ENCODE data around the gene RABGEF1.
"Not testable (repeated sequence)": the region's sequence is repeated elsewhere in the genome, so short reads cannot be mapped to it uniquely, and the experiment has no call there.

RABGEF1 gene

DNA sequence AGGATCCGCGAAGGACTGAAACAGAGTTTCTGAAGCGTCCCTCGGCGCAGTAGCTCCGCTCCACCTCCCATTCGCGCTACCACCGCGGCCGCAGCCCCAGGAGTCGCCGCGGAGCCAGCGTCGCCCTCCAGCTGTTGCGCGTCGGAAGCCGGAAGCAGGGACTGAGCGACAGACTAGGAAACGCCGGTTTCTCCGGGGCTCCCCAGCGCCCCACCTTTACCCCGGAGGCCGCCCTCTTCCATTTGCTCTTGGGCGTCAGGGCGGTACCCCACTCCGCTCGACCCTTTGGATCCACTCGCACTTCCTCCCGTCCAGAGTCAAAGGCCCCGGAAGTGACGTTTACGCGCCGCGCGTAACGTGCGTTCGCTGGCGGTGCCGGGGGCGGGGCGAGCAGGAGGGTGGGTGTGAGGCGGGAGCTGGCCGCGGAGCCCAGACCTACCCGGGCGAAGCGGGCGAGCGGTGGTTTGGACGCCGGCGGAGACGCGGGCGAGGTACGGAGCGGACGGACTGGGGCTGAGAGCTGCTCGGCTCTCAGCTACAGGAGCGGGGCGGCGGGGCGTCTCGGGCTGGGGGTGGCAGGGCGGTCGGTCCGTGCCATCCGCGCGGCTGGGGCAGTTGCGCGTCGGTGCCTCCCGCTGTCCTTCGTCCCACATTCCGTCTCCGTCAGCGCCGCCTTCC lies at the start of gene RABGEF1:
TSS of gene RABGEF1 (plus strand) at position 432 of the 678 bp plus-strand sequence. CDS start 31,167 bp downstream, outside the sequence.
- H3K4me1 Mint-ChIP-seq = peaks cover 34% of the 10 kb centered on the region
- peak; percentile 99 for DNase-seq
- H3K9me3 Mint-ChIP-seq = peaks cover 10% of the 10 kb centered on the region
- peak within 1 kb of the TSS; percentile 97 for H3K4me3 Mint-ChIP-seq
- peaks cover 18% of the 10 kb centered on the region for H3K36me3 Mint-ChIP-seq
- peak within 1 kb of the TSS; percentile 99 for H3K27ac Mint-ChIP-seq
- H3K27me3 Mint-ChIP-seq = no peaks in the 10 kb centered on the region
- CTCF ChIA-PET = interaction anchor here (1.0 to 1.5 kb wide), 2 partner anchors 69 to 154 kb away, joined by 3 to 4 read pairs; no protein-coding TSS in a partner anchor

DNA sequence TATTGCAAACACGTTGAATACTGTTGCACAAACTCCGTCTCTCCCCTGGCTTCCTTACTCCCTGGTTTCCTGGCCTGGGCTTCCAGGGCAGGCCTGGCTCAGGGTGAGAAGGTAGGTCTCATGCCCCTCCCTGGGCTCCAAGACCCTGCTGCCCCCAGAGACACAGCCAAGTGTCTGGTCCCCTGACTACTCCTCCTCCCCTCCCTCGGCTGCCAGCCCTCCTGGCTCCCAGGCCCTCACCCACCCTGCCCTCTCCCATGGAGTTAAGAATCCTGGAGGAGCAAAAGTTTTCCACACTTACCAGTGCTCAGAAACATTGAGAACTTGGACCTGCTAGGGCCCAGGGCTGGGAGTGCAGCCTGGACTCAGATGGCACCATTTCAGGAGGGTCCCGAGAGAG lies 47.2 kb upstream of the RABGEF1 start:
- H3K9me3 Mint-ChIP-seq = peaks cover 3% of the 10 kb centered on the region
- CTCF ChIA-PET = no interaction called here
- DNase-seq = no peak
- no peaks in the 10 kb centered on the region for H3K36me3 Mint-ChIP-seq
- no peaks in the 10 kb centered on the region for H3K4me1 Mint-ChIP-seq
- H3K27ac Mint-ChIP-seq = no peak overlapping the region
- no peak overlapping the region for H3K4me3 Mint-ChIP-seq
- H3K27me3 Mint-ChIP-seq = no peaks in the 10 kb centered on the region

DNA sequence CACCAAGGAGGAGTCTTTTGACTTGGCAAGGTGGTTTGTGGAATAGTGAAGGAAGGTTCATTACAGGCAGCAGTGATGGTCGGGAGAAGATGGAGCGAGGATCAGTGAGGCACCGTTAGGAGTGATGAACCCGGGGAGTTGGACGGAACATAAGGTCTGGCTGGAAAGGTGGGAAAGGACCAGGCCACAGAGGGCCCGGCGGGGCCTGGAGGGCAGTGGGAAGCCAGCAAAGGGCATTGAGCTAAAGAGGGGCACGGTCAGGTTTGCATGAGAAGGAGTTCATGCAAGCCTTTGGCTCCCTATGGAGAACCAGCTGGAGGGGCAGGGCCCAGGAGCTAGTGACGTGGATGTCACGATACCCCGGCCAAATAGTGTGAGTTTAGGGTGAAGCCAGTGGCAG lies 46.2 kb upstream of the RABGEF1 start:
- Mint-ChIP-seq H3K36me3 (no peaks in the 10 kb centered on the region), H3K4me1 (no peaks in the 10 kb centered on the region), H3K27me3 (no peaks in the 10 kb centered on the region), H3K27ac (no peak overlapping the region), H3K9me3 (no peaks in the 10 kb centered on the region), H3K4me3 (no peak overlapping the region)
- CTCF ChIA-PET = no interaction called here
- no peak for DNase-seq

DNA sequence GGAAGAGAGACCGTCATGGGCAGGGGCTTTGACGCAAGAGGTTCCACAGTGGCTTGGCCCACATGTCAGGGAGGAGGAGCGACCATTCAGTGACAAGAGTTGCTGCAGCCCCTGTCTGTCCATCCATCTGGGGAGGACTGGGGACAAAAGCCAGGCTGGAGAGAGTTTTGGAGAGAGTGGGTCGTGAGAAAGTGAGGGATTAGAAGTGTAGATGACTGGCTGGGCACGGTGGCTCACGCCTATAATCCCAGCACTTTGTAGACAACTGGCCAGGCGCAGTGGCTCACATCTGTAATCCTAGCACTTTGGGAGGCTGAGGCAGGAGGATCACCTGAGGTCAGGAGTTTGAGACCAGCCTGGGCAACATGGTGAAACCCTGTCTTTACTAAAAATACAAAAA lies 45.1 kb upstream of the RABGEF1 start:
- H3K4me3 Mint-ChIP-seq, DNase-seq, H3K27me3 Mint-ChIP-seq, H3K4me1 Mint-ChIP-seq, H3K36me3 Mint-ChIP-seq, CTCF ChIA-PET, H3K9me3 Mint-ChIP-seq, H3K27ac Mint-ChIP-seq: not testable (repeated sequence)

DNA sequence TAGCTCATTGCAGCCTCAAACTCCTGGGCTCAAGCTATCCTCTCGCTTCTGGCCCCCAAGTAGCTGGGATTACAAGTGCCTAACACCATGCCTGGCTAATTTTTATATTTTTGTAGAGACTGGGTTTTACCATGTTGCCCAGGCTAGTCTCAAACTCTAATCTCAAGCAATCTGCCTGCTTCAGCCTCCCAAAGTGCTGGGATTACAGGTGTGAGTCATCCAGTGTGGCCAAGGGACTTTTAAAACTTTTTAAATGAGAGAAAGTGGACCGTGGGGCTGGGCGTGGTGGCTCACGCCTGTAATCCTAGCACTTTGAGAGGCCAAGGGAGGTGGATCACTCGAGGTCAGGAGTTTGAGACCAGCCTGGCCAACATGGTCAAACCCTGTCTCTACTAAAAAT lies 44.4 kb upstream of the RABGEF1 start:
- H3K36me3 Mint-ChIP-seq, CTCF ChIA-PET, H3K27me3 Mint-ChIP-seq, H3K27ac Mint-ChIP-seq, H3K4me1 Mint-ChIP-seq, H3K4me3 Mint-ChIP-seq, H3K9me3 Mint-ChIP-seq, DNase-seq: not testable (repeated sequence)

DNA sequence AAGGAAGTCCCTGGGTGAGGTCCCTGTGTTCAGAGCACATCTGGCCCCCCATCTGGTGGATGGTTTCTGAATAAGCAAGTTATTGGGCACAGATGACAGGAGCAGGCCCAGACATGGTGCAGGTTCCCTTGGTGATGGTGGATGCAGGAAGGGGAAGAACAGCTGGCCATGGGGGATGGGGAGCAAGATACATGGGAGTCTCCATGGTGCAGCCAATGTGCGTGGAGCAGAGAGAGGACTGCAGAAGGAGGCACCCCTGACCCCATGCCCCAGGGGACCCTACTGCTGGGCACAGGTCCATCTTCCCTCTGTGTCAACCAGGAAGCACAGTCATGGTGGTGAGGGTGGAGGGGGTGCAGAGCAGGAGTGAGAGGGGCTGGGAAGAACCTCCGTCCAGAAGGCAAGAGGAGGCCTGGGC lies 43.8 kb upstream of the RABGEF1 start:
- Mint-ChIP-seq H3K27me3 (no peaks in the 10 kb centered on the region), H3K4me1 (no peaks in the 10 kb centered on the region), H3K9me3 (no peaks in the 10 kb centered on the region), H3K27ac (no peak overlapping the region), H3K36me3 (no peaks in the 10 kb centered on the region), H3K4me3 (no peak overlapping the region)
- CTCF ChIA-PET = no interaction called here
- DNase-seq = no peak

DNA sequence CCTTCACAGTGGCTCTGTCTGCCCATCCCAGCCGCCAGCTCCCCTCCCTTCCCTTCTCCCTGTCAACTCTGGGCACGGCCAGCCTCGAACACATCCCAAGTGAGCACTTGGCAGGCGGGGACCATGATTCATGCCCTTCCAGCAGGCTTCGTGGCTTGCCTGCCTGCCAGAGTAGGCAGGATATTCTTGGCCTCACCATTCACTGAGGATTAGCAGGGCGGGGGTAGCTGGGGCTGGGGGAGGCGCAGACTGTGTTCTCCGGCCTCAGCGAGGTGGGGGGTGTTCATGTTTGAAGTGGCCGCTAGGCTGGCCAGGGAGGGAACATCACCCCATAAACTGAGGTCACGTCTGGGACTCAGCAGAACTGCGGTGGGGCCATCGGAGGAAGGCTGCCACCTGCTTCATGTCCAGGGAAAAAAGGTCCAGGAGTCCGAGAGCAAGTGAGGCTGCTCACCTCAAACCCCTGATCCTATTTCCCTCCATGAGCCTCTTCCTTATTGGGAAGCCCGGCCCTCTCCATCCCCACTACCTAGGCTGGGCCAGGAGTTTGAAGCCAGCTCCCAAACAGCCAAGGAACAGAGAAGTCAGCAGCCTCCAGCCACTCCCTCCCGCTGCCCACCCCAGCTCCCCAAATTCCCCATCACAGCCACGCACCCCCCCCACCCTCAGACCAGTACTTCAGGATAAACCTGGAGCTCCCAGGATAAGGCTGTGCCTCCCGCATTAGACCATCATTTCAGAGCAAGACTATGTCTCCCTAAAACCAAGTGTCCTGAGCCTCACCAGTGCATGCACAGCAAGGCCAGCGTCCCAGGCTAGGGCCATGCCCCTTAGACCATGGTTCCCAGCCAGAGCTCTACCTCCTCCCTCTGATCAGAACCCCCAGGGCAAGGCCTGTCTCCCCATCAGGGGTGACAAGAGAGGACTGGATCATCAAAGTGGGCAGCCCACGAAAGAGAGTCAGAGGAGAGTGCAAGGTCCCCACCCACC lies 42.8 kb upstream of the RABGEF1 start:
- Mint-ChIP-seq H3K4me3 (no peak overlapping the region), H3K36me3 (no peaks in the 10 kb centered on the region), H3K9me3 (no peaks in the 10 kb centered on the region), H3K27me3 (no peaks in the 10 kb centered on the region), H3K4me1 (no peaks in the 10 kb centered on the region), H3K27ac (no peak overlapping the region)
- no peak for DNase-seq
- CTCF ChIA-PET = no interaction called here

DNA sequence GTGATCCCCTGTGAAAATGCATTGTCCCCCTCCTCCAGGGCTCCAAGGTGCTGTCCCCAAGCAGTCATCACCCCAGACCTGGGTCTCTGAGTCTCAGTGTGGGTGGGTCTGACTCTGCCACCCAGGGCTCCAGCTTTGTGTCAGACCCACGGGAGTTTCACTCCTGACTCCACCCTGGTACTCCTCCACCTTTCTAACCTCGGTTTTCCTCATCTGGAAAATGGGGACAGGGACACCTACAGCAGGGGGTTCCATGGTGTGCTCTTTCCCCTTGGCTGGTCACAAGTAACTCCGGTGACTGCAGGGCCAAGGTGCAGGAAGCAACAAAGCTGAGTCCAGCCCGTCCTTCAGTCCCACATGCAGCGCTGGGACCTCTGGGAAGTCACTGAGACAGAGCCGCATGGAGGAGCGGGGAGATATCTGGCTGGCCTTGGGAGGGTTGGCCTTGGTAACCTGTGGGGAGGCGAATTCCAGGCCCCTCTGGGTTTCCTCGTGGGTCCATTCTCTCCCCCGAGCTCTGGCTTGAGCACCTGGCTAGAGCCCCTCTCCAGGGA lies 41.8 kb upstream of the RABGEF1 start:
- no peaks in the 10 kb centered on the region for H3K27me3 Mint-ChIP-seq
- no peak overlapping the region for H3K27ac Mint-ChIP-seq
- H3K36me3 Mint-ChIP-seq = no peaks in the 10 kb centered on the region
- DNase-seq = no peak
- H3K4me3 Mint-ChIP-seq = no peak overlapping the region
- CTCF ChIA-PET = no interaction called here
- H3K9me3 Mint-ChIP-seq = no peaks in the 10 kb centered on the region
- H3K4me1 Mint-ChIP-seq = no peaks in the 10 kb centered on the region

DNA sequence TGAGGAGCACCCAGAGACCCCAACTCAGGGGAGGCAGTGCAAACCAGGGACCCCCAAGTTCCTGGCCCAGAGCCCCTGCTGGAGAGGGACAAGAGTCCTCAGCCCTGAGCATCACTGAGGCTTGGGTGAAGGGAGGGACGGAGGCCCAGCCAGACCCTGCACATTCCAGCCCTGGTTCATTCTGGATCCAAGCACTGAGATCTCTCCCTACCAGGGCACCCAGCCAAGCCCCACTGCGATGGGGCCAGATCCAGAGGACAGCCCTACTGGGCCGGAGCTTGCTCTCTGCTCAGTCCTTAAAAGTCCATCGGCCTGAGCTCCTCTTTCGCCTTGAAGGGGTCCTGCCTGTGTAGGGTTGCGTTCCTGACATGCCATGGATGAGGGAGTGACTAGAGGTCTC lies 40.5 kb upstream of the RABGEF1 start:
- H3K27ac Mint-ChIP-seq = no peak overlapping the region
- no peak for DNase-seq
- H3K27me3 Mint-ChIP-seq = no peaks in the 10 kb centered on the region
- CTCF ChIA-PET = no interaction called here
- no peaks in the 10 kb centered on the region for H3K4me1 Mint-ChIP-seq
- H3K9me3 Mint-ChIP-seq = no peaks in the 10 kb centered on the region
- H3K36me3 Mint-ChIP-seq = no peaks in the 10 kb centered on the region
- no peak overlapping the region for H3K4me3 Mint-ChIP-seq

DNA sequence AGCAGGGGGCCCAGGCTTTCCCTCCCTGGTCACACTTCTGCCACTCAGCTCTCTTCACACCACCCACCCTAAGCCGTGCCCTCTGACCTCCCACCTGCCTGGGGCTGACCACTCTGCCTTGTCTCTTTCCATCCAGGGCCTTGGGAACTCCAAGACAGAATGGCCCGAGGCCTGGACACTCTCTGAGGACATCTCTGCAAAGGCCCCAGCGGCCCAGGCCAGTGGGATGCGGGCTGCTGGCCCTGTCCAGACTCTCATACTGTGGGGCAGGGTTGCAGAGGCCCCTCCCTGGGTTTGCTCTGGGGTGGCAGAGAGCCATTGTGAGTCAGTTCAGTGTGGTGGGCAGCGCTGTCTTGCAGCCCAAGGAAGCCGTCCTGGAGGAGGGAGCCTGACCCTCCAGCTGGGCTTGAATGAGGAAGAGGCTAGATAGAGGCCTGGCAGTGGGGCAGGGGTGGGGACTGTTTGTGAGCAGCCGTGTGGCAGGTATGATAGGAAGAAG lies 39.9 kb upstream of the RABGEF1 start:
- no peak for DNase-seq
- CTCF ChIA-PET = no interaction called here
- Mint-ChIP-seq H3K4me1 (no peaks in the 10 kb centered on the region), H3K36me3 (no peaks in the 10 kb centered on the region), H3K27me3 (no peaks in the 10 kb centered on the region), H3K27ac (no peak overlapping the region), H3K9me3 (no peaks in the 10 kb centered on the region), H3K4me3 (no peak overlapping the region)

DNA sequence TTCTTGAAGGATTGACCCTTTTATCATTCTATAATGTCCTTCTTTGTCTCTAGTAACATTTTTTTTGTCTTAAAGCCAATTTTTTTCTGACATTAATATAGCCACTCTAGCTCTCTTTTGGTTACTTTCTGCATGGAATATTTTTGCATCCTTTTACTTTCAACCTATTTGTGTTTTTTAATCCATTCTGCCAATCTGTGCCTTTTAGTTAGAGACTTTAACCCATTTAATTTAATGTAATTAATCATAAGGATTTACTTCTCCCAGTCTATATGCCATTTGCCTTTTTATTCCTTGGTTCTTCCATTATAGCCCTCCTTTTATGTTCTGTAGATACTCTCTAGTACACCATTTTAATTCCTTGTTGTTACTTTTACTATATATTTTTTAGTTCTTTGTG lies 32.7 kb upstream of the RABGEF1 start:
- Mint-ChIP-seq H3K4me3 (no peak overlapping the region), H3K9me3 (peaks cover 3% of the 10 kb centered on the region), H3K4me1 (no peaks in the 10 kb centered on the region), H3K27ac (no peak overlapping the region), H3K36me3 (no peaks in the 10 kb centered on the region), H3K27me3 (no peaks in the 10 kb centered on the region)
- DNase-seq = no peak
- CTCF ChIA-PET = no interaction called here

DNA sequence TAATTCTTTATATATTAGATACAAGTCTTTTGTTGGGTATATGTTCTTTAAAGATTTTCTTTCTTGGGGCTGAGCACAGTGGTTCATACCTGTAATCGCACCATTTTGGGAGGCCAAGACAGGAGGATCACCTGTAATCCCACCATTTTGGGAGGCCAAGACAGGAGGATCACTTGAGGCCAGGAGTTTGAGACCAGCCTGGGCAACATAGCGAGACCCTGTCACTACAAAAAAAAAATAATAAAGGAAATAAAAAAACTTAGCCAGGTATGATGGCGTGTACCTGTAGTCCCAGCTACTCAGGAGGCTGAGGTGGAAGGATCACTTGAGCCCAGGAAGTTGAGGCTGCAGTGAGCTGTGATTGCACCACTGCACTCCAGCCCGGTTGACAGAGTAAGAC lies 29.8 kb upstream of the RABGEF1 start:
- H3K36me3 Mint-ChIP-seq = peaks cover 16% of the 10 kb centered on the region

DNA sequence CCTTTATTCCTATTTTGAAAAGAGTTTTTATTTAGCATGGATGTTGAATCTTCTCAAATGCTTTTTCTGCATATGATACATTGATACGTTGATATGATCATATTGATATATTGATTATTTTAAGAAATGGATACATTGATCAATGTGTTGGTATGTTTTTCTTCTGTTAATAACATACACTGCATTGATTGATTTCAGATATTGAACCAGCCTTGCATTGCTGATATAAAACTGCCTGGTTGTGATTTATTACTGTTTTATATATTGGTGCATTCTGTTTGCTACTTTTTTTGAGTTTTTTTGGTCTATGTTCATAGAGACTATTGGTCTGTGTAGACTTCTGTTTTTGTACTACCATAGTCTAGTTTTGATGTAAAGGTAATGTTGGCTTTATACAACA lies 26.8 kb upstream of the RABGEF1 start:
- H3K9me3 Mint-ChIP-seq = peaks cover 12% of the 10 kb centered on the region
- H3K4me1 Mint-ChIP-seq = no peaks in the 10 kb centered on the region
- H3K36me3 Mint-ChIP-seq = peaks cover 16% of the 10 kb centered on the region
- CTCF ChIA-PET = no interaction called here
- H3K4me3 Mint-ChIP-seq = no peak overlapping the region
- no peaks in the 10 kb centered on the region for H3K27me3 Mint-ChIP-seq
- DNase-seq = no peak
- no peak overlapping the region for H3K27ac Mint-ChIP-seq

More for the DNA sequence above, 29.8 kb upstream of the RABGEF1 start:
- H3K4me1 Mint-ChIP-seq, DNase-seq, H3K4me3 Mint-ChIP-seq, CTCF ChIA-PET, H3K27ac Mint-ChIP-seq, H3K27me3 Mint-ChIP-seq: not testable (repeated sequence)
- H3K9me3 Mint-ChIP-seq = peaks cover 15% of the 10 kb centered on the region

DNA sequence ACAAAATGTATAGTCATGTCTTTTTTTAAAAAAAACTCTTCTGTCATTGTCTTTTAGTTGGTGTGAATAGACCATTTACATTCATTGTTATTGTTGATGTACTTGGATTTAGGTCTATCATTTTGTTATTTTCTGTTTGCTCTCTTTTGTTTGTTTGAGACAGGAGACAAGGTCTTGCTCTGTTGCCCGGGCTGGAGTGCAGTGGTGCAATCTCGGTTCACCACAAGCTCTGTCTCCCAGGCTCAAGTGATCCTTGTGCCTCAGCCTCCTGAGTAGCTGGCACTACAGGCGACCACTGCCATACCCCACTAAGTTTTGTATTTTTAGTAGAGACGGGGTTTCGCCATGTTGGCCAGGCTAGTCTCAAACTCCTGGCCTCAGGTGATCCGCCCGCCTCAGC lies 23.9 kb upstream of the RABGEF1 start:
- H3K27me3 Mint-ChIP-seq, H3K27ac Mint-ChIP-seq, DNase-seq, H3K4me1 Mint-ChIP-seq, CTCF ChIA-PET, H3K4me3 Mint-ChIP-seq: not testable (repeated sequence)
- H3K9me3 Mint-ChIP-seq = peaks cover 12% of the 10 kb centered on the region
- H3K36me3 Mint-ChIP-seq = peaks cover 16% of the 10 kb centered on the region

All from activated naive CD4-positive, alpha-beta T cell treated with anti-CD3 and anti-CD28 coated beads, Interleukin-2, amount 10 ng/mL, durations not matched to agents 7 days and 5 days (primary cell).